Mononuclear cell (primary cell): Measurements from ENCODE around the gene ABTB1. TPM values are rescaled to one million over a fixed set of nuclear protein-coding genes. Genes with fewer than 3 reads are reported as not detected.

Experiments used
- H3K27me3 ChIP-seq: 2 replicates; pipeline ENCODE4 v1.6.0; 2011; ENCODE audit warnings: low read length, control low read depth; ENCODE audit not compliant: insufficient read depth
- H3K4me1 ChIP-seq: 2 replicates; pipeline ENCODE4 v1.5.1; 2011; ENCODE audit warnings: mild to moderate bottlenecking, low read length, control low read depth; ENCODE audit not compliant: insufficient read depth
- H3K4me3 ChIP-seq: 2 replicates; pipeline ENCODE4 v1.5.1; 2011; ENCODE audit warnings: mild to moderate bottlenecking, low read length, moderate library complexity
- H3K9me3 ChIP-seq: 2 replicates; pipeline ENCODE4 v1.5.1; 2011; ENCODE audit warnings: low read depth, mild to moderate bottlenecking, control low read depth, low read length
- total RNA-seq: library from RNA; depleted of rRNA; stranded (reverse); fragments of >200 nt; gene quantifications from one replicate; pipeline ENCODE4 v1.2.3, GENCODE V29; 2012

ABTB1 gene
- total RNA-seq, 1 donor: 27.3 TPM

- Histone ChIP-seq H3K27me3 (no peaks in the 10 kb centered on the region), H3K4me3 (no peak overlapping the region), H3K4me1 (no peaks in the 10 kb centered on the region), H3K9me3 (no peaks in the 10 kb centered on the region)
These were observed 11.2 kb upstream of the ABTB1 start for GRCh38 chr3:127661600-127661999.

GRCh38 chr3:127662001-127662469, 10.7 kb upstream of the ABTB1 start:
- H3K4me3 ChIP-seq: no peak overlapping the region
- no peaks in the 10 kb centered on the region for H3K9me3 ChIP-seq
- H3K4me1 ChIP-seq: no peaks in the 10 kb centered on the region
- no peaks in the 10 kb centered on the region for H3K27me3 ChIP-seq

GRCh38 chr3:127663151-127663550, 9.6 kb upstream of the ABTB1 start:
- no peak overlapping the region for H3K4me3 ChIP-seq
- H3K4me1 ChIP-seq: no peaks in the 10 kb centered on the region
- H3K27me3 ChIP-seq: no peaks in the 10 kb centered on the region
- no peaks in the 10 kb centered on the region for H3K9me3 ChIP-seq

- H3K9me3 ChIP-seq: no peaks in the 10 kb centered on the region
- H3K4me3 ChIP-seq: no peak overlapping the region
- H3K4me1 ChIP-seq: no peaks in the 10 kb centered on the region
- H3K27me3 ChIP-seq: no peaks in the 10 kb centered on the region
These were observed 7.6 kb upstream of the ABTB1 start for GRCh38 chr3:127665165-127665564.

- Histone ChIP-seq H3K4me3 (no peak overlapping the region), H3K9me3 (no peaks in the 10 kb centered on the region), H3K4me1 (no peaks in the 10 kb centered on the region), H3K27me3 (no peaks in the 10 kb centered on the region)
These were observed 7.2 kb upstream of the ABTB1 start for GRCh38 chr3:127665586-127665985.

- H3K4me3 ChIP-seq: no peak overlapping the region
- no peaks in the 10 kb centered on the region for H3K9me3 ChIP-seq
- no peaks in the 10 kb centered on the region for H3K27me3 ChIP-seq
These were observed 6.1 kb upstream of the ABTB1 start for GRCh38 chr3:127666676-127667075.

GRCh38 chr3:127667119-127667681, 5.6 kb upstream of the ABTB1 start:
- H3K4me3 ChIP-seq: no peak overlapping the region
- H3K4me1 ChIP-seq: peaks cover 9% of the 10 kb centered on the region
- H3K9me3 ChIP-seq: no peaks in the 10 kb centered on the region
- no peaks in the 10 kb centered on the region for H3K27me3 ChIP-seq

More at GRCh38 chr3:127666676-127667075, 6.1 kb upstream of the ABTB1 start:
- H3K4me1 ChIP-seq: peaks cover 4% of the 10 kb centered on the region

- no peaks in the 10 kb centered on the region for H3K9me3 ChIP-seq
- H3K4me1 ChIP-seq: peaks cover 17% of the 10 kb centered on the region
- H3K4me3 ChIP-seq: no peak overlapping the region
- H3K27me3 ChIP-seq: no peaks in the 10 kb centered on the region
These were observed 3.8 kb upstream of the ABTB1 start for GRCh38 chr3:127668906-127669305.

- no peaks in the 10 kb centered on the region for H3K27me3 ChIP-seq
- no peaks in the 10 kb centered on the region for H3K9me3 ChIP-seq
- no peak overlapping the region for H3K4me3 ChIP-seq
- peaks cover 24% of the 10 kb centered on the region for H3K4me1 ChIP-seq
These were observed 3.1 kb upstream of the ABTB1 start for GRCh38 chr3:127669541-127670228.

- Histone ChIP-seq H3K4me1 (peaks cover 29% of the 10 kb centered on the region), H3K9me3 (no peaks in the 10 kb centered on the region), H3K27me3 (no peaks in the 10 kb centered on the region), H3K4me3 (no peak overlapping the region)
These were observed 2.6 kb upstream of the ABTB1 start for GRCh38 chr3:127670229-127670559.

- H3K4me3 ChIP-seq: no peak overlapping the region
- no peaks in the 10 kb centered on the region for H3K27me3 ChIP-seq
- peaks cover 35% of the 10 kb centered on the region for H3K4me1 ChIP-seq
- no peaks in the 10 kb centered on the region for H3K9me3 ChIP-seq
These were observed 1.8 kb upstream of the ABTB1 start for GRCh38 chr3:127670761-127671522.

GRCh38 chr3:127671523-127672428, 976 bp upstream of the ABTB1 start:
- peak overlapping the region; percentile 70 for H3K4me3 ChIP-seq
- no peaks in the 10 kb centered on the region for H3K9me3 ChIP-seq
- H3K27me3 ChIP-seq: no peaks in the 10 kb centered on the region
- H3K4me1 ChIP-seq: peaks cover 43% of the 10 kb centered on the region

- Histone ChIP-seq H3K27me3 (no peaks in the 10 kb centered on the region), H3K4me1 (peaks cover 60% of the 10 kb centered on the region), H3K9me3 (no peaks in the 10 kb centered on the region), H3K4me3 (peak overlapping the region; percentile 82)
These were observed 694 bp downstream of the ABTB1 start for GRCh38 chr3:127673191-127674100.
